ENCODE data around the gene NPFFR1.
"Not testable (repeated sequence)": the region's sequence is repeated elsewhere in the genome, so short reads cannot be mapped to it uniquely, and the experiment has no call there.

NPFFR1 gene

GRCh38 chr10:70284542-70285475 lies 1.0 kb upstream of the NPFFR1 start:
- no peak for DNase-seq

- no peak for DNase-seq
Observed at GRCh38 chr10:70283071-70283444, 746 bp downstream of the NPFFR1 start.

- no peak for DNase-seq
Observed at GRCh38 chr10:70281609-70282008, 2.2 kb downstream of the NPFFR1 start.

- no peak for DNase-seq
Observed at GRCh38 chr10:70280099-70280498, 3.7 kb downstream of the NPFFR1 start.

- DNase-seq = no peak
Observed at GRCh38 chr10:70277396-70278030, 6.3 kb downstream of the NPFFR1 start.

GRCh38 chr10:70274643-70275042 lies 9.2 kb downstream of the NPFFR1 start:
- no peak for DNase-seq

- no peak for DNase-seq
Observed at GRCh38 chr10:70272925-70273316, 10.9 kb downstream of the NPFFR1 start.

GRCh38 chr10:70271996-70272924 lies 11.5 kb downstream of the NPFFR1 start:
- DNase-seq = no peak

- DNase-seq = no peak
Observed at GRCh38 chr10:70270952-70271351, 12.9 kb downstream of the NPFFR1 start.

- DNase-seq = no peak
Observed at GRCh38 chr10:70269741-70270140, 14.1 kb downstream of the NPFFR1 start.

- no peak for DNase-seq
Observed at GRCh38 chr10:70268376-70268775, 15.4 kb downstream of the NPFFR1 start.

- no peak for DNase-seq
Observed at GRCh38 chr10:70267161-70267933, 16.5 kb downstream of the NPFFR1 start.

GRCh38 chr10:70266701-70267100 lies 17.1 kb downstream of the NPFFR1 start:
- no peak for DNase-seq

- DNase-seq = no peak
Observed at GRCh38 chr10:70266056-70266455, 17.7 kb downstream of the NPFFR1 start.

GRCh38 chr10:70265032-70265689 lies 18.6 kb downstream of the NPFFR1 start:
- no peak for DNase-seq

- DNase-seq = no peak
Observed at GRCh38 chr10:70260734-70261133, 23.1 kb downstream of the NPFFR1 start.

GRCh38 chr10:70260259-70260658 lies 23.5 kb downstream of the NPFFR1 start:
- DNase-seq = no peak

GRCh38 chr10:70258216-70258615 lies 25.6 kb downstream of the NPFFR1 start:
- no peak for DNase-seq

- not testable (repeated sequence) for DNase-seq
Observed at GRCh38 chr10:70257816-70258215, 26.0 kb downstream of the NPFFR1 start.

GRCh38 chr10:70256463-70256862 lies 27.3 kb downstream of the NPFFR1 start:
- no peak for DNase-seq

Measured in NCI-H524 (cell line).